ENCODE results near the gene CCL26.
"Not testable (repeated sequence)": the region's sequence is repeated elsewhere in the genome, so short reads cannot be mapped to it uniquely, and the experiment has no call there.

CCL26 gene

GRCh38 chr7:75738975-75739795 is 32.8 kb downstream of the CCL26 start:
- DNase-seq (ENCODE audit: low read depth in 2 of 2): peak; percentile 98

GRCh38 chr7:75738604-75738974 is 33.4 kb downstream of the CCL26 start, which contains the start of gene HIP1:
Gene HIP1, minus strand, starts transcription at chr7:75738941. Its CDS starts 21 bp downstream, at chr7:75738920.
- DNase-seq (ENCODE audit: low read depth in 2 of 2): no peak

DNA sequence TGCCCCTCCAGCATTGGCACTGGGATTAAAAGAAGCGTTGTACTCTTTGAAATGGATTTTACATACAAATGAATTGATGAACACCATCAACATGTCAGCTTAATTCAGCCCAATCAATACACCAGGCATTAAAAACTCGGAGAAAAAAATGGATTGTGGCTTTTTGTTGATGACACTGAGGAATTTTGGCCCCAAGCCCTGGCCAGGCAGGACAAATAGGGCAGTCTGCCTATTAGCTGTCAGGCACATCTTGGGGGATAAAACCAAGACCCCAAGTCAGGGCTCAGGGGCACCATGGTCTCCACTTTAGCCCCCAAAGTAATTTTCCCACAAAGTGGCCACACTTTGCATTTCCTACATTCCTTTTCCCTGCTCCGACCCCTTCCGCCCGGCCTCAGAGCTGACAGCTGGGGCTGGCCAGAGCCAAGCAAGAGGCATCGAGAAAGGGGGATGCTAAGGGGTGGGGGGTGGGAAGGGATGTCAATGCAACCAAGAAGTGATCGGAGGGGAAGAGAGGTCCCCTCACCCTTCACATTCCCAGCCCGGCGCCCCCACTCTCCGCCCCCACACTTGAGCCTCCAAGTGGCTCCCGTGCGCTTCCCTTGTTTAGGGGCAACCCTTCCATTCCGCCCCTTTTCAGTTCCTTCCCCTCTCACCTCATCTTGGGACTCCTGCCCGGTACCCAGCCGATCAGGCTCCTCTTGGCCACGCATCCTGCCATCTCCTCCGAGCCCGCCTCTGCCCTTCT is 34.0 kb downstream of the CCL26 start:
- no peak for DNase-seq (ENCODE audit: low read depth in 2 of 2)

- no peak for DNase-seq (ENCODE audit: low read depth in 2 of 2)
These were observed 36.2 kb downstream of the CCL26 start for GRCh38 chr7:75735581-75736350.

DNA sequence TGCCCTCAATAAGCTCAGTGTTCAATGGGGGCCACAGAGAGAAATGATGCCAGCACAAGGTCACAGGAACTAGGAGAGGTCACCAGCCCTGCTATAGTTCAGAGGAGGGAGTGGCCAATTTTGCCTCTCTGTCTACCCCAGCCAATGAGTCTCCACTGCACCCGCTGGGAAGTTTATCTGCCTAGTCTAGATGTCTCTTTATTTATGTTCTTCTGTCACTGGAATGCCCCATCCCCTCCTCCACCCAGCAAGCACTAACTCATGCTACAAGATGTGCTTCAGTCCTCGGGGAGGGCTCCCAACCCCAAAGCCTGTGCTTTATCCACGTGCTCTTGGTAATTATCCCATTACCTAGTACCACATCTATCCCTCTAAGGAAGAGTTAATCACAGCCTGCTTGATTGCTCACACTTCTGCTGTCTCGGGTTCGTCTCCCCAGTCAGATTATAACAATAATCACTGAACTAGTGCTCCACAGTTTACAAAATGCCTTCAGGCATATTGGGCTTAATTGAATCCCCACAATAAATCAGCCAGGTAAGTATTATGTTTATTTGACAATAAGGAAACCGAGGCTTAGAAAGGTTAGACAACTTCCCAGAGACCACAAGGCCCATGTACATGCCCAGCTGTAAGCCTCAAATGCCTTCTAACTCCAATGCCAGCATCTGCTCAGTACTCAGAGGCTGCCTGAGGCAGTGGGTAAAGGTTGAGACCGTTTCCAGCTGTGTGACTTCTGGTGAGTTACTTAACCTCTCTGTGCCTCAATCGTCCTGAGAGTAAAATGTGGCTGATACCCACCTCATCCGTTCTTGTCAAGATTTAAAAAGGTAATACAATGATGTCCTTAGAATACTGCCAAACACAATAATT is 37.2 kb downstream of the CCL26 start:
- no peak for DNase-seq (ENCODE audit: low read depth in 2 of 2)

DNA sequence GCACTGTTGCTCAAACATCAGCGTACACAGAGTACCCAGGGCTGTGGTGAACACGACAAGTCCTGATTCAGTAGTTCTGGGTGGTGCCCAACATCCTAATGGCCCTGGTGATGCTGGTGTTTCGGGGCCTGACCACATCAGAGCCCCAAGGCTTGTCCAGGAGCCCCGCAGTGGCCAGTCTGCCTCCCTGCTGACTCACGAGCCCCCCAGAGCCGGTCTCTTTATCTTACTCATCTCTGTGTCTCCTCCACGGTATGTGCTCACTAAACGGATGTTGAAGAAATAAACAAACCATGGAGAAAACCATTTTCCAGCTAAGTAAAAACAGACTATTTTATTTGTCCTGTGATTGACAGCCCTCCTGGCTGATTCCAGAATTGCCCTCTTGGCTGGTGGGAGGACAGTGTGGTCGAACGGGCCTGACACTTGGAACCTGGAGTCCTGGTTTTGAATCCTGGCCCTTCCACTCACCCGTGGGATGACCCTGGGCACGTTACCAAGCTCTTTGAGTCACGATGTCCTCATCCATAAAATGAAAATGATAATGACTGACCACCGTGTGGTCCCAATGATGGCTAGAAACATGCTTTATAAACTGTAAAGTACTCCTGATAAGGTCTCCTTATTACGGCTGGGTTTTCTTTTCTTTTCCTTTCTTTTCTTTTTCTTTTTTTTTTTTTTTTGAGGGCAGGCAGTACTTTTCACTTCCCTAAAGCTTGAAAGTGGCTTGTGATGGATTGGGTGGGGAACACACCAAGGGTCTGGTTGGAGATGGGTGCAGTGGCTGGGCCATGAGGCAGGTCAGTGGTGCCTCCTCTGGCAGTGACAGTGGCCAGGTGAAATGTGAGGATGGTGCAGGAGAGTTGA is 39.0 kb downstream of the CCL26 start:
- DNase-seq (ENCODE audit: low read depth in 2 of 2): no peak

DNA sequence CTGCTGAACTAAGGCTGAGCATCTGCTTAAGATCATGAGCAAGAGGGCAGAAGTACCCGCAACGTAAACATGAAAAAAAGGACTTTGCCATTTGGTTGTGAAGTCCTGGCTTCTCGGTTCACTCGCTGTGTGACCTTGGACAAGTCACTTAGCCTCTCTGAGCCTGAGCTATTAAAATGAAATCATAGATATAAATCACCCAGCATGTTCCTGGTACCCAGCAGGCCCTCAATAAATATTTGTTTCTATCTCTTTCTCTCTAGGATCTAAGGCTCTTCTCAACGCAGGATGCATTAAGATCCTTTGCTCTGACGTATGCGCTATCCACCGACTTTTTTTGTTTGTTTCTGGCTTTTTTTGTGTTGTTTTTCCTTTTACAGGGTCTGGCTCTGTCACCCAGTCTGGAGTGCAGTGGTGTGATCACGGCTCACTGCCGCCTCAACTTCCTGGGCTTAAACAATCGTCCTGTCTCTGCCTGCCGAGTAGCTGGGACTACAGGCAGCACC is 39.9 kb downstream of the CCL26 start:
- no peak for DNase-seq (ENCODE audit: low read depth in 2 of 2)

DNA sequence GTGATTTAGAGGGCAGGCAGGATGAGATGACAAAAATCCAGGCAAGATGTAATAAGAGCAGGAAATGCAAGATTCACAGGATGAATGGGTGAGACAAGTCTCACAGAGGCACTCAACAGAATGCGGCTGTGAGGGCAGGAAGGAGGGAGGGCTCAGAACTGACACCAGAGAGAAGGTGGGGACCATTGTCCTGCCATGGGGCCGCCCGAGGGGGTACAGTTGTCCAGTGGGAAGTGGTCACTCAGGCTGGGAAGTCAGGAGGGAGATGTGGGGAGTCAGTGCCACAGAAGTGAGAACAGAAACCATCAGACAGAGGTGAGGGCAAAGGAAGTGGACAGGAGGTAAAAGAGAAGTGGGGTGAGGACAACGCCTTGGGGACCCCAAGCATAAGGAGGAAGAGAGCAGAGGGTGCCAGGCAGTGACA is 42.1 kb downstream of the CCL26 start:
- no peak for DNase-seq (ENCODE audit: low read depth in 2 of 2)

DNA sequence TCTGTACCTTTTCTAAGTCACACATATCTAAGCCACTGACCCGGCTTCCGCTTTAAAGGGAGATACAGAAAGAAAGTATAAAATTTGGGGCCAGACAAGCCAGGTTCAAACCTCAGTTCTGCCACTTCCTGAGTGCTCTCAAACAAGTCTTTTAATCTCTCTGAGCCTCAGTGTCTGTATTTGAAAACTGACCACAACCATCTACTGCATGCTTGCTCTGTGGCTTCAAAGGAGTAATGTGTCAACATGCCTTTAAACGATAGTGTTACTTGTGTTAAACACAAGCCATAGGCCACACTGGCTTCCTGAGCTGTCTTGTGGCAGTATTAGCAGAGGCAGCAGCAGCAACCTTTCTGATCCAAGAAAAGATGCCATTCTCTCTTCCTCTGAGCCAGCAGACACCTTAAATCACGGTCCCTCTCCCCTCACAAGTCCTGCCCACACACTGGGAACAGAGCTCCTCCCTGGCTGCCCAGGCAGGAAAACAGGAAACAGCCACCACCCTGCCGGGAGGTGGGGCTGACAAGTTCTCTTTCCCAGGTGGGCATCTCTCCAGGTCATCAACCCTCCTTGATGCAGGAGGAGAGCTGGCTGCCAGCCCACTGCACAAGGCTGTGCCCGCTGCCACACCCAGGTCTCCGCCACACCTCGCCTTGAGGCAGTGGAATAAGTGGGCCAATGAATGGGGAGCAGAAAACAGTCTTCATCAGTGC is 44.0 kb downstream of the CCL26 start:
- no peak for DNase-seq (ENCODE audit: low read depth in 2 of 2)

DNA sequence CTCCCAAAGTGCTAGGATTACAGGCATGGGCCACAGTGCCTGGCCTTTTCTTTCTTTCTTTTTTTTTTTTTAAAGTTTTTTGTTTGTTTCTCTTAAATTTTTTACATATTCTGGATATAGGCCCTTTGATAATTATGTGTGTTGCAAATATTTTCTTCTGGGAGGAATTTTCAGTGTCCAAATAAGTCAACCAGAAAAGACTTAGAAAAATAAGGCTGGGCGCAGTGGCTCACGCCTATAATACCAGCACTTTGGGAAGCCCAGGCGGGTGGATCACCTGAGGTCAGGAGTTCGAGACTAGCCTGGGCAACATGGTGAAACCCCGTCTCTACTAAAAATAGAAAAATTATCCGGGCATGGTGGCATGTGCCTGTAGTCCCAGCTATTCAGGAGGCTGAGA is 44.7 kb downstream of the CCL26 start:
- DNase-seq (ENCODE audit: low read depth in 2 of 2): not testable (repeated sequence)

DNA sequence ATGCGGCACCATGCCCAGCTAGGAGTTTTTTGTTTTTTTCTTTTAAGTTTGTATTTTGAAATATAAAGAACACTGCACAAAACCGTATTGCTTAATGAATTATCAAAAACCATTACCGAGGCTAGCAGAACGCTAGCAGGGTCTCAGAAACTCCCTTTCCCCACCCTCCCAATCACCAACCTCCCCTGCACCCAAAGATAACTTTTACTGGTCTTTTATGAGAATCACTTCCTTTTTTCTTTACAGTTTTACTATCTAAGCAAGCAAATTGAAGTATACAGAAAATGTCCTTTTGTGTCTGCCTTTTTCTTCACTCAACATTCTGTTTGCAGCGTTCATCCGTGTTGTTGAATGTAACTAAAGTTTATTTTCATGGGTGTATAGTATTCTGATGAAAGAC is 46.7 kb downstream of the CCL26 start:
- no peak for DNase-seq (ENCODE audit: low read depth in 2 of 2)

DNA sequence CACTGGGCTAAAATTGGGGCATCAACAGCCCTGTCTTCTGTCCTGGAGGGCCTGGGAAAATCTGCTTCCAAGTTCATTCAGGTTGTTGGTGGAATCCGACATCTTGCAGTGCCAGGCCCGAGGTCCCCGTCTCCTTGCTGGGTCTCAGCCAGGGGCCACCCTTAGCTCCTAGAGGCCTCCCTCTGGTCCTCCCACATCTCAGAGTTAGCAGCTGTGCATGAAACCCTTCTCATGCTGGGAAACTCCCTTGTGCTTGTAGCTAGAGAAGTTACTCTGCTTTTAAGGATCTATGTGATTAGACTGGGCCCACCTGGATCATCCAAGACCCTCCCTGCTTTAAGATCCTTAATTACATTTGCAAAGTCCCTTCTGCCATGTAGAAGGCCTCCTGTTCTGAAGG is 48.6 kb downstream of the CCL26 start:
- DNase-seq (ENCODE audit: low read depth in 2 of 2): no peak

DNA sequence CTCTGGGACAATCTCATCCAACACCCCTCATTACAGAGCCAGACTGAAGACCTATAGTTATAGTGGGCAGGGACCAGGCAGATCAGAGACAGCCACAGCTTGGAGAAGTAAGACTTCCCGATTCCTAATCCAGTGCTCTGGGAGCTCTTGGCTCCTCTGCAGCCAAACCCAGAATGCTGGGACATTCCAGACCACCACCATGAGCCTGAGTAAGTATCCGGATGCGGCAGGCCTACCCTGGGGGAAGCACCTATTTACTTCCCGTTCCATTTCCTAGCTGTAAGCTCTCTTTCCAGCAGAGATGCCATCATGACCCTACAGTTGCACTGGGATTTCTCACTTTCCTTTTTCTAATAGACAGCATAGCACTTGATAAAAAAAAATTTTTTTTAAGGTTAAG is 49.6 kb downstream of the CCL26 start:
- no peak for DNase-seq (ENCODE audit: low read depth in 2 of 2)

DNA sequence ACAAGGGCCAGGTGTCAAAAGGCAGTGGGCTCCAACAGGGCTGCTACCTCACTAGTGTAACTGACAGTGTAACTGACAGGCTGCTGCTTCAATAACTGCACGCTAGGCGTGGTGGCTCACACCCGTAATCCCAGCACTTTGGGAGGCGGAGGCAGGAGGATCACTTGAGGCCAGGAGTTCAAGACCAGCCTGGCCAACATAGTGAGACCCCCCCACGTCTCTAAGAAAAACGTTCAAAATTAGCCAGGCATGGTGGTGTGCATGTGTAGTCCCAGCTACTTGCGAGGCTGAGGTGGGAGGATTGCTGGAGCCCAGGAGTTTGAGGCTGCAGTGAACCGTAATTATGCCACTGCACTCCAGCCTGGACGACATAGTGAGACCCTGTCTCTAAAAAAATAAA is 50.1 kb downstream of the CCL26 start:
- not testable (repeated sequence) for DNase-seq (ENCODE audit: low read depth in 2 of 2)

GRCh38 chr7:75721426-75721825 is 50.6 kb downstream of the CCL26 start:
- no peak for DNase-seq (ENCODE audit: low read depth in 2 of 2)

DNA sequence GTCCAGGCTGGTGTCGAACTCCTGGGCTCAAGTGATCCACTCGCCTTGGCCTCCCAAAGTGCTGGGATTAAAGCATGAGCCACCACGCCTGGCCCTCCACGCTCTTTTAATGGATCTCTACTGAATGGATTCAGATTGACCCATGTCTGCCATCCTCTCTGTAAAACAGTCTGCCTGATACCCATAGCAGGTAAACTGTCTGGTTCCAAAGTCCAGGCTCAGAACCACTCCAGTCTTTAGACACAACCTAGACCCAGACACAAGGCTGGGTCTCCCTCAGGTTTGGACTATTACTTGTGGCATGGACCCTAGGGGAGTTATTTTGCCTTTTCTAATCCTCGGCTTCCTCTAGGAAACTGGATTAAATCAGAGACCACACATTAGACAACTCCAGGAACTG is 52.4 kb downstream of the CCL26 start:
- DNase-seq (ENCODE audit: low read depth in 2 of 2): no peak

All from stimulated activated CD8-positive, alpha-beta memory T cell treated with anti-CD3 and anti-CD28 coated beads, Interleukin-2, amount 100 ng/mL, for 48 hours (primary cell).